Hematopoietic multipotent progenitor cell treated with erythropoietin and hydrocortisone succinate and interleukin-3 and kit ligand, for 17 days (in vitro differentiated cells): Measurements from ENCODE around the gene TNNT2.
A peak's percentile ranks its signal among the peaks of the same experiment; 100 is the strongest.

Experiments
- DNase-seq: peaks from one replicate; pipeline ENCODE4 v3.0.0-alpha.2; 2015; ENCODE audit warnings: low spot score

Gene TNNT2

GRCh38 chr1:201403359-201403758 is 25.9 kb upstream of the TNNT2 start:
- DNase-seq = no peak

GRCh38 chr1:201401700-201402099 is 24.2 kb upstream of the TNNT2 start:
- no peak for DNase-seq

- no peak for DNase-seq
Observed at GRCh38 chr1:201400852-201401230, 23.4 kb upstream of the TNNT2 start.

- DNase-seq = no peak
Observed at GRCh38 chr1:201400212-201400851, 22.9 kb upstream of the TNNT2 start.

GRCh38 chr1:201399352-201400126 is 22.1 kb upstream of the TNNT2 start:
- no peak for DNase-seq

- no peak for DNase-seq
Observed at GRCh38 chr1:201399018-201399351, 21.5 kb upstream of the TNNT2 start, which contains the start of gene LAD1. TSS of gene LAD1 (minus strand) at chr1:201399324. CDS start at chr1:201399306, 18 bp downstream.

- DNase-seq = no peak
Observed at GRCh38 chr1:201397675-201398074, 20.2 kb upstream of the TNNT2 start.

- no peak for DNase-seq
Observed at GRCh38 chr1:201396861-201397464, 19.5 kb upstream of the TNNT2 start.

- no peak for DNase-seq
Observed at GRCh38 chr1:201395936-201396335, 18.5 kb upstream of the TNNT2 start.

- DNase-seq = no peak
Observed at GRCh38 chr1:201394591-201394990, 17.1 kb upstream of the TNNT2 start.

GRCh38 chr1:201393076-201393475 is 15.6 kb upstream of the TNNT2 start:
- DNase-seq = no peak

GRCh38 chr1:201391651-201392511 is 14.4 kb upstream of the TNNT2 start:
- no peak for DNase-seq

- DNase-seq = no peak
Observed at GRCh38 chr1:201391225-201391624, 13.7 kb upstream of the TNNT2 start.

- no peak for DNase-seq
Observed at GRCh38 chr1:201389051-201389450, 11.6 kb upstream of the TNNT2 start.

- DNase-seq = no peak
Observed at GRCh38 chr1:201386208-201386607, 8.7 kb upstream of the TNNT2 start.

GRCh38 chr1:201385299-201385891 is 7.9 kb upstream of the TNNT2 start:
- DNase-seq = peak; percentile 16

- no peak for DNase-seq
Observed at GRCh38 chr1:201384406-201384782, 6.9 kb upstream of the TNNT2 start.

GRCh38 chr1:201383647-201384405 is 6.3 kb upstream of the TNNT2 start:
- DNase-seq = no peak

GRCh38 chr1:201381130-201381529 is 3.6 kb upstream of the TNNT2 start:
- no peak for DNase-seq

GRCh38 chr1:201379733-201380242 is 2.3 kb upstream of the TNNT2 start:
- no peak for DNase-seq

- DNase-seq = no peak
Observed at GRCh38 chr1:201378804-201379203, 1.3 kb upstream of the TNNT2 start.
